Mononuclear cell (primary cell): Measurements from ENCODE around the gene NUDT13. TPM values are rescaled to one million over a fixed set of nuclear protein-coding genes. Genes with fewer than 3 reads are reported as not detected.
A peak's percentile ranks its signal among the peaks of the same experiment; 100 is the strongest.
"Not testable (repeated sequence)": the region's sequence is repeated elsewhere in the genome, so short reads cannot be mapped to it uniquely, and the experiment has no call there.

Experiments
- H3K27me3 ChIP-seq: 2 replicates; pipeline ENCODE4 v1.6.0; 2011; ENCODE audit warnings: low read length, control low read depth; ENCODE audit not compliant: insufficient read depth
- H3K4me1 ChIP-seq: 2 replicates; pipeline ENCODE4 v1.5.1; 2011; ENCODE audit warnings: mild to moderate bottlenecking, low read length, control low read depth; ENCODE audit not compliant: insufficient read depth
- H3K4me3 ChIP-seq: 2 replicates; pipeline ENCODE4 v1.5.1; 2011; ENCODE audit warnings: mild to moderate bottlenecking, low read length, moderate library complexity
- H3K9me3 ChIP-seq: 2 replicates; pipeline ENCODE4 v1.5.1; 2011; ENCODE audit warnings: low read depth, mild to moderate bottlenecking, control low read depth, low read length
- total RNA-seq: library from RNA; depleted of rRNA; stranded (reverse); fragments of >200 nt; gene quantifications from one replicate; pipeline ENCODE4 v1.2.3, GENCODE V29; 2012

Gene NUDT13
- total RNA-seq, 1 donor: 0.42 TPM

GRCh38 chr10:73131301-73131700, 21.0 kb downstream of the NUDT13 start:
- no peaks in the 10 kb centered on the region for H3K27me3 ChIP-seq
- no peaks in the 10 kb centered on the region for H3K9me3 ChIP-seq
- H3K4me1 ChIP-seq: no peaks in the 10 kb centered on the region
- H3K4me3 ChIP-seq: no peak overlapping the region

GRCh38 chr10:73131913-73132686, 21.8 kb downstream of the NUDT13 start:
- no peaks in the 10 kb centered on the region for H3K27me3 ChIP-seq
- H3K9me3 ChIP-seq: no peaks in the 10 kb centered on the region
- no peaks in the 10 kb centered on the region for H3K4me1 ChIP-seq
- H3K4me3 ChIP-seq: no peak overlapping the region

GRCh38 chr10:73134727-73135126, 24.5 kb downstream of the NUDT13 start:
- Histone ChIP-seq H3K4me1 (no peaks in the 10 kb centered on the region), H3K4me3 (no peak overlapping the region), H3K9me3 (no peaks in the 10 kb centered on the region), H3K27me3 (no peaks in the 10 kb centered on the region)

- Histone ChIP-seq H3K4me3 (no peak overlapping the region), H3K27me3 (no peaks in the 10 kb centered on the region), H3K4me1 (no peaks in the 10 kb centered on the region), H3K9me3 (no peaks in the 10 kb centered on the region)
These were observed 26.4 kb downstream of the NUDT13 start for GRCh38 chr10:73136627-73137026.

GRCh38 chr10:73139251-73139650, 29.0 kb downstream of the NUDT13 start:
- Histone ChIP-seq H3K27me3 (no peaks in the 10 kb centered on the region), H3K4me3 (no peak overlapping the region), H3K9me3 (no peaks in the 10 kb centered on the region), H3K4me1 (no peaks in the 10 kb centered on the region)

GRCh38 chr10:73141603-73142002, 31.3 kb downstream of the NUDT13 start:
- Histone ChIP-seq H3K27me3 (no peaks in the 10 kb centered on the region), H3K4me3 (no peak overlapping the region), H3K9me3 (no peaks in the 10 kb centered on the region), H3K4me1 (no peaks in the 10 kb centered on the region)

- H3K4me3 ChIP-seq, H3K4me1 ChIP-seq, H3K9me3 ChIP-seq, H3K27me3 ChIP-seq: not testable (repeated sequence)
These were observed 40.6 kb downstream of the NUDT13 start for GRCh38 chr10:73150633-73151413.

GRCh38 chr10:73152009-73152408, 41.8 kb downstream of the NUDT13 start:
- Histone ChIP-seq H3K27me3 (no peaks in the 10 kb centered on the region), H3K9me3 (no peaks in the 10 kb centered on the region), H3K4me1 (no peaks in the 10 kb centered on the region), H3K4me3 (no peak overlapping the region)

GRCh38 chr10:73156054-73156453, 45.8 kb downstream of the NUDT13 start:
- H3K9me3 ChIP-seq: no peaks in the 10 kb centered on the region
- H3K27me3 ChIP-seq: no peaks in the 10 kb centered on the region
- no peak overlapping the region for H3K4me3 ChIP-seq
- H3K4me1 ChIP-seq: no peaks in the 10 kb centered on the region

GRCh38 chr10:73159038-73159648, 48.9 kb downstream of the NUDT13 start:
- H3K4me1 ChIP-seq: peaks cover 5% of the 10 kb centered on the region
- no peak overlapping the region for H3K4me3 ChIP-seq
- H3K9me3 ChIP-seq: no peaks in the 10 kb centered on the region
- no peaks in the 10 kb centered on the region for H3K27me3 ChIP-seq

GRCh38 chr10:73161079-73161478, 50.8 kb downstream of the NUDT13 start:
- Histone ChIP-seq H3K27me3 (no peaks in the 10 kb centered on the region), H3K4me3 (no peak overlapping the region), H3K9me3 (no peaks in the 10 kb centered on the region), H3K4me1 (peaks cover 5% of the 10 kb centered on the region)

GRCh38 chr10:73161662-73162061, 51.4 kb downstream of the NUDT13 start:
- no peaks in the 10 kb centered on the region for H3K27me3 ChIP-seq
- H3K4me3 ChIP-seq: no peak overlapping the region
- H3K4me1 ChIP-seq: peaks cover 6% of the 10 kb centered on the region
- no peaks in the 10 kb centered on the region for H3K9me3 ChIP-seq

GRCh38 chr10:73163096-73163495, 52.8 kb downstream of the NUDT13 start:
- Histone ChIP-seq H3K9me3 (no peaks in the 10 kb centered on the region), H3K4me3 (no peak overlapping the region), H3K4me1 (peaks cover 15% of the 10 kb centered on the region), H3K27me3 (no peaks in the 10 kb centered on the region)

- Histone ChIP-seq H3K9me3 (no peaks in the 10 kb centered on the region), H3K4me3 (peak overlapping the region; percentile 71), H3K4me1 (peaks cover 27% of the 10 kb centered on the region), H3K27me3 (no peaks in the 10 kb centered on the region)
These were observed 56.7 kb downstream of the NUDT13 start for GRCh38 chr10:73166972-73167371.

- no peaks in the 10 kb centered on the region for H3K9me3 ChIP-seq
- H3K4me1 ChIP-seq: peaks cover 27% of the 10 kb centered on the region
- H3K27me3 ChIP-seq: no peaks in the 10 kb centered on the region
- peak overlapping the region; percentile 71 for H3K4me3 ChIP-seq
These were observed 57.2 kb downstream of the NUDT13 start for GRCh38 chr10:73167458-73167782.
